ENCODE results near the gene HORMAD1.
"Not testable (repeated sequence)": the region's sequence is repeated elsewhere in the genome, so short reads cannot be mapped to it uniquely, and the experiment has no call there.

HORMAD1 gene

GRCh38 chr1:150696995-150697927, 23.4 kb downstream of the HORMAD1 start, which contains the start of gene GOLPH3L:
TSS of gene GOLPH3L (minus strand) at chr1:150697154. CDS start at chr1:150694838, 2,316 bp downstream.
- DNase-seq: peak; percentile 97 to 99

DNA sequence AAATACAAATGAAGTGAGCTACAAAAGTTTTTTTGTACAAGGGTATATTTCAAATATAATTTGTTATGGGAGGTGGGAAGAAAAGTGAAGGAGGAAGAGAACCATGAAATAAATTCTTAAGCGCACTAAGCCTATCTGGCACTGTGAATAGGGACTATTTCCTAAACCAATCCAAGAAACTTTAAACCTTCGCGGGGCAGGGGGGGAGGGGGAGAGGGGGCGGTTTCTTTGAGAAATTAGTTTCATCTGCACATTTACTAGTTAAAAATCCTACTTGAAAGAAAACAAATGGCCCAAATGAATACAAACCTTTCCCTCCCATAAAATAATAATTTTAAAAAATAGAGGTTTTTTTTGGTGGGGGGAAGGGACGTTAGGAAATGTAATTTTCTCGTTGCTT, 24.1 kb downstream of the HORMAD1 start:
- no peak for DNase-seq

DNA sequence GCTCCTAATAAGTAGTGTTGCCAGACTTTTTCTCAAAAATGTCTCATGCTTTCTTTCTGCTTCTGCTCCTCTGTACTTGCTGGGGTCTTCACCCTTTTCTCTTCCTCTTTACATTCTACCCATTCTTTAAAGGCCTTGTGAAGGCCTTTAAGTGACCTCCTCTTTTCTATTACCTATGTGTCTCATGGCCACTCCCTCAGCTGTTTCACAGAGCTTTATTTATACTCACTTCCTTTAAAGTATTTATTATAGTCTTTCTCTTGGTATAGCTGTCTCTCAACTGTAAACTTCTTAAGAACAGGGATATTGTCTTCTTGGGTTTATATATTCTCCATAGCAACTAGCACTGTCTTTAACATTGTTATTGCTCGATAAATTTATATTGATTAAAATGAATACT, 24.5 kb downstream of the HORMAD1 start:
- DNase-seq: no peak

GRCh38 chr1:150695561-150695960, 25.1 kb downstream of the HORMAD1 start:
- no peak for DNase-seq

DNA sequence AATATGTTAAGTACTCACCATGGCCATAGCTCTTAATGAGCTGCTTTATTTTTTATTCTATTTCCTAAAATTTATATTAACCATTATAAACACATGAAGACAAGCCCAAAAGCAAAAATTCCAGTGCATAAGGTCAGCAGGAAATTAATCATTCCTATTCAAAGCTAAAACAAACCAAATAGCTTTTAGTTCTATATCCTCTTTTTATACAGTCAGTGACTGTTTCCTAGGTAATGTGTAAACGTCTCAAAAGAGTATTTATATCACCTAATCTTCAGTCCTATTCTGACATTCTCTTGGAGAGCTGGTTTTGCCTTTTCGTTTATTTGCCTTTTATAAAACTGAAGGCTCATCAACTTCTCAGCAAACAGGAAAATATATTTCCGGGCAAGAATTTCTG, 28.0 kb downstream of the HORMAD1 start:
- no peak for DNase-seq

DNA sequence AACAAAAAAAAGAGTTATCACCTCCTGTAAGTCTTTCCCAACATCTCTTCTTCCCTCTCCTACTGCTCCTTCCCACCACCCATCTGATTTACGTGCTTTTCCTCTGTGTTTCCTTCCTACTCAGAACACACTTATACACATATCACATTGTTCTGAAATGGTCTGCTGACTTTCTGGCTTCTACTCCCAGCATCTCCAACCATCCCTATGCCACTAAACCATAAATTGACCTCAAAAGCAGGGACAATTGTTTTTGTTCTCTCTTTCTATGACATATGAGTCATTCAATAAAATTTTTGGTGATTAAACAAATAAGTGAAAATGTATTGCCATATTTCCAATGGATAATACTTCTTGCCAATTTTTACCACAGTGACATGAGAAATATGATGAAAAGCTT, 31.9 kb downstream of the HORMAD1 start:
- DNase-seq: no peak

GRCh38 chr1:150686275-150686674, 34.4 kb downstream of the HORMAD1 start:
- no peak for DNase-seq

DNA sequence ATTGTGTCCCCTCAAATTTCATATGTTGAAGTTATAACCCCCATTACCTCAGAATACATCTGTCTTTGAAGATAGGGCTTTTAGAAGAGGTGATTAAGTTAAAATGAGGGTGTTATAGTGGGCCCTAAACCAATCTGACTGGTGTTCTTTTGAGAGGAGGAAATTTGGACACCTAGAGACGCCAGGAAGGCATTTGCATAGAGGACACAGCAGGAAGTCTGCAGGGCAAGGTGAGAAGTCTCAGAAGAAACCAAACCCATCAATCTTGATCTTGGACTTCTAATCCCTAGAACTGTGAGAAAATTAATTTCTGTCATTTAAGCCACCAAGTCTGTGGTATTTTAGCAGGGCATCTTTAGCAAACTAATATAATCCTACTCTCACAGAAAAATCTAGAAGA, 36.8 kb downstream of the HORMAD1 start:
- DNase-seq: no peak

DNA sequence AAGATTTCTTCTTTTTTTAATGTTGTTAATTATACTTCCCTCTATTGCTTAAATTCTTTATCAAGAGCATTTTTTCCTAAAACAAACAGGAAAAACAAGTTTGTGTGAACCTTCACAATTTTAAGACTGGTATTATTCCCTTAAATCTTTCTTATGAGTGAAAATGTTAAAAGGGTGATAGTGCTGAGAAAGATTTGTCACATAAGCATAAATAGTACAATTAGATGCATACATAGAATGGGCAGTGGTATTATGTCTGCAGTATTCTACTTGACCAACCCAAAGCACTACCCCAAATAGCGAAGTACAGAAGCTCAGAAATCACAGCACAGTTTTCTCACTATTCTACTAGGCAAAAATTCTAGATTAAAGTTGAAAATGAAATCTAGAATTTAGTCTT, 41.7 kb downstream of the HORMAD1 start:
- DNase-seq: no peak

DNA sequence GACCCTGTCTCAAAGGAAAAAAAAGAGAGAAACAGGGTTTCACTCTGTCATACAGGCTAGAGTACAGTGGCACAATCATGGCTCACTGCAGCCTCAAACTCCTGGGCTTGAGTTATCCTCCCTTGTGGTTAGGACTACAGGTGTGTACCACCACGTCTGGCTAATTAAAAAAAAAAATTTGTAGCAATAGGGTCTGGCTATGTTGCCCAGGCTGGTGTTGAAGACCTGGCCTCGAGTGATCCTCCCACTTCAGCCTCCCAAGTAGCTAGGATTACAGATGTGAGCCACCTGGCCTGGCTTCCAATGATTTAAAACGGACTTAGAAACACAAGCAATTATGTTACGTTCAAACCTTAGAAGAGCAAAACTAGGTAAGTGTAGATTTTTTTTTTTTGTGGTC, 45.8 kb downstream of the HORMAD1 start:
- DNase-seq: no peak

DNA sequence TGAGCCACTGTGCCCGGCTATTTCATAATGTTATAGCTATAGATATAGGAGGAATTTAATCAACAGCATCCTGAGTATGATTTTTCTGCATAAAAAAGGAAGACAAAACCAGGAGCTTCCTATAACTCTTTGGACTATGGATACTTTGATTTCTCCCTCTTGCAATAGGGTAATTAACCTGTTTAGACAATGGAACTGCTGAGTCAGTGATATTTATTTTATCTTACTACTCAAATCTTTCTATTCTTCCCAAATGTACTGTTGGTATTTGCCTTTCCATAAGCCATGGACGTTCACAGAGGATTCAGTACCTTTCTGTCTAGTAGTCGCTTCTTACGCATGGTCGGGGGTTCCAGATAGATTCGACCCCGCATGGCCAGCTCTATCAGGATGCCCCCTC, 57.4 kb downstream of the HORMAD1 start:
- DNase-seq: no peak

DNA sequence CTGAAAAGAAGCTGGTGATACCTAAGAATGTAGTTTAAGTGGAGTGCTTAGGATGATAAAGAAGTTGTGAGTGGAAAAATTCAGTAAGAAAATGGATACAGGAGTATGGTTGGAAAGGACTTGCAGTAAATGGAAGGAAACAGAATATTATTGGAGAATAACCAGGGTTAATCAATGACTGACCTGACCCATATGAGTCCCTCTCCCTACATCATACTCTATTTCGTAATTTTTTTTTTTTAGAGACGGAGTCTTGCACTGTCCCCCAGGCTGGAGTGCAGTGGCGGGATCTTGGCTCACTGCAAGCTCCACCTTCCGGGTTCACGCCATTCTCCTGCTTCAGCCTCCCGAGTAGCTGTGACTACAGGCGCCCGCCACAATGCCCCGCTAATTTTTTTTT, 57.9 kb downstream of the HORMAD1 start:
- no peak for DNase-seq

- DNase-seq: no peak
Measured at GRCh38 chr1:150661156-150661555, 59.5 kb downstream of the HORMAD1 start.

- no peak for DNase-seq
Measured at GRCh38 chr1:150660584-150660983, 60.1 kb downstream of the HORMAD1 start.

GRCh38 chr1:150657064-150657463, 63.6 kb downstream of the HORMAD1 start:
- DNase-seq: not testable (repeated sequence)

GRCh38 chr1:150654635-150655034, 66.1 kb downstream of the HORMAD1 start:
- not testable (repeated sequence) for DNase-seq

DNA sequence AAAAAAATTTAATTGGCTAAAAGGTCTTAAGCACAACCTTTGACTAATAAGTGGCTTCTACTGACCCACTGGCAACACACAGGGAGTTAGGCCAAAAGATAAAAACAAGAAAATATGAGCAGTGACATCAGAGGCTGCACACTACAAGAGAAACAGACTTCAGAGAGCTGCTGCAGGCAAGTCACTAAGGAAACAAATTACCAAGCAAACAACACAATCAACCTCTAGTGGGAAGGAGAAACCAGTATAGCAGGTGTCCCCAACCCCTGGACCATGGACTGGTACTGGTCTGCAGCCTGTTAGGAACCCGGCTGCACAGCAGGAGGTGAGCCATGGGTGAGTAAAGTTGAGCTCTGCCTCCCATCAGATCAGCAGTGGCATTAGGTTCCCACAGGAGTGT, 70.5 kb downstream of the HORMAD1 start:
- DNase-seq: no peak

DNA sequence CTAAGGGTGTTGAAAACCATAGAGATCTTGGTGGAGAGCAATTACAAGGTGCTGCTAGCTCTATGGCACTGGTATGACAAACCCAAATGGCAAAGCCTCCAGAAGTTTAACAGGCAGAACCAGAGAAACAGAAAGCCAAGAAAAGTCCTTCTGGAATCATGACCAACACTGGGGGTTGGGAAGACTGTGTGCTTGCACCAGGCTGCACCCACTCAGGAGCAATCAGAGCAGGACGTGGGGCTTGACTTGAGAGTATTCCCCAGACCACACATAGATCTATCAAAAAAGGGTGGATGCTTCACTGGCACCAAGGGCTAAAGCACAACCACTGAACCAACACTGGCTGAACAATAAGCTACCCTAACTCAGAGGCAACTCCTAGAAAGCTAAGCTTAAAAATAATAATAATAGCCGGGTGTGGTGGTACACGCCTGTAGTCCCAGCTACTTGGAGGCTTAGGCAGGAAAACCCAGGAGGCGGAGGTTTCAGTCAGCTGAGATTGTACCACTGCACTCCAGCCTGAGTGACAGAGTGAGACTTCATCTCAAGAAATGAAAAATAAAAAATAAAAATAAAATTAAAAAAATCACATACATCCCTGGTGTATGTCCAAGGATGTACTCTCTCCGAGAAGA, 71.1 kb downstream of the HORMAD1 start:
- no peak for DNase-seq
